Stimulated activated CD8-positive, alpha-beta memory T cell treated with anti-CD3 and anti-CD28 coated beads, Interleukin-12 subunit alpha, Interleukin-12 subunit beta, amount 100 ng/mL, for 1 hour (primary cell): Measurements from ENCODE around the gene PRKCE.

Source experiments
- DNase-seq: peaks from one replicate; pipeline ENCODE4 v3.0.0-alpha.2; 2020; ENCODE audit warnings: low read depth

Gene PRKCE

GRCh38 chr2:46016091-46016490, 364.6 kb downstream of the PRKCE start:
- DNase-seq = no peak

DNA sequence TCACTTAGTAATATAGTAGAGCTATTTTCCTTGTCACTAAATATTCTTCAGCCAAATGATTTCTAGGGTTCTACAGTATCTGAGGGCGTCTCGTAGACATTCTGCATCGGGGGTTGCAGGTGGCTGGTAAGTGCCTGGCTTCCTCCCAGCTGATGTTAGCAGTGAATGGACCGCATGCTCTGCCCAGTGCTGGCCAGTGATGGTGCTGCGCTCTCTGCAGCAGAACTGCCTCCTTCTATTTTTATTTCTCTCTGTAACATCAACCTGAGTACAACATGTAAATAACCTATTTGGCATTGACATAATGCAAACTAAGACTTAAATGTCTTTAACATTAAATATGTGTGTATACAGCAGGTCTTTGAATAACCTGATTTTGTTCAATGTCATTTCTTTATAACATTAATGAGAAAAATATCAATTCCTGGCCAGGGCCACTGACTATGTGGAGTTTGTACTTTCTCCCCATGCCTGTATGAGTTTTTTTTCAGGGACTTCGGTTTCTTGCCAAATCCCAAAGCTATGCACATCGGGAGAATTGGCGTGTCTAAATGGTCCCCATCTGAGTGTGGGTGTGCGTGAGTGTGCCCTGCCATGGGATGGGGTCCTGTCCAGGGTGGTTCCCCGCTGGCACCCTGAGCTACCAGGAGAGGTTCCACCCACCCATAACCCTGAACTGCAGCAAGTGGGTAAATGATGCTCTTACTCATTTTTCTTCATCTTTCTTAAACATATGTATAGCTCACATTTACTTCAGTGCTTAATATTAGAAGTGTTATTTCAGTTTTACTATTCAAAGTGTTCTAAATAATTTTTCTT, 367.5 kb downstream of the PRKCE start:
- no peak for DNase-seq

DNA sequence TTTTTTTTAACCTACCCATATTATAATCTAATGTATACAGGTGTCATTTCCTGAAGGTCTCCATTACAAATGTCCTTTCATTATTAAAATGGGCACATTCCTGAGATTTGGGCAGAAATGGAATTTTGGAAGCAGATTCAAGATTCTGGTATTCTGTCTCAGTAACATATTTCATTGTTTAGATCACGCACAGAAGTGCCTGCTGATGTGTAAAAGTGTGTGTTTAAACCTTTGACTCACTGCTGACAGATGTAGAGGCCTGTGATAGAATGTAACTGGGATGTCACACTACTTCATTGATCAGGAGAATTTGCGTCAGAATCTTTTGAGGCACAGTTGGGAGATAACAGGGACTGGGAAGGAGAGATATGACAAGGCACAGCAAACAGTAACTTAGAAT, 368.9 kb downstream of the PRKCE start:
- no peak for DNase-seq

GRCh38 chr2:46023165-46023854, 371.8 kb downstream of the PRKCE start:
- no peak for DNase-seq

DNA sequence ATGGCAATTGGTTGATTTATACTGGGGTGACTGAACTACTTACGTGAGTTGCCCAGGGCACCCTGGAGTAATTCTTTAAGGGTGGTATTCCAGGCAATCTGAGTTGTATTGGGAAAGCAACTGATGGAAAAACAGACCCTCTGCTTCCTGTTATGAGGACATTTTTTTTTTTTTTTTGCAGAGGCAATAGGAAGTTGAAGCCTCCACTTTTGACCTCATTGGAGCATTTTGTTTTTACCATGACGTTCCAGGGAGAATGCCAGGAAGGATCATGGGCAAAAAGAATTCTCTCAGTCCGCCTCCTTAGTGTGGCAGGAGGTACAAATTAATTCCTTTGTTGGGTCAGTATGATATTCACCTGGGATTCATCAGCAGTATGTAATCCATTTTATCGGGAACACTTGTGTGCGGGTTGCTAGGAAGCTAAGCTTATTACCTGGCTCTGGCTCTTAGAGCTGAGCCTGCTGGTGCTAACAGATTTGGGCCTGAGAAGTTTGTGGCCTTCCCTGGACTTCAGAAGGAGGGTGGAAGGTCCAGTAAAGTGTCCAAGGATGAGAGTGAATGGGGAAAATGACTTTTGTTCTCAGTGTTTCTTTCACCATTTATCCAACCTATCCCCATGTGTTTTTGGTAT, 372.8 kb downstream of the PRKCE start:
- DNase-seq = no peak

- DNase-seq = no peak
Observed at GRCh38 chr2:46025081-46025480, 373.6 kb downstream of the PRKCE start.

DNA sequence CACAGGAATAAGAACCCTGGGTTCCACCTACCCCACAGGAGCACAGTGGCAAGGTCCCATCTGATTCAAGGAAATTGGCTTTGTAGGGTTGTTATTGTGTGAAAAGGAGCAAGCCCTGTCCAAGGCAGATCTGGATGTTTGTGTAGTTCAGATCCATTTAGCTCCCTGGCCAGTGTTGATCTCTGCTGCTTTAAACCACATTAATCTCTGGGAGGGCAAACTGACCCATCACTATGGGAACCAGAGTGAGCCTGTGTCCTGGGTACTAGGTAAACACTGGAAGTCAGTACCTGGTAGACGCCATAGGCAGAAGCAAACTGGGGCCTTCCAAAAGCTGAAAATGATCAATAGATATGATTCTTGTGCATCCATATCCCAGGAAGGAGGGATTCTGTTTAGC, 374.2 kb downstream of the PRKCE start:
- no peak for DNase-seq

DNA sequence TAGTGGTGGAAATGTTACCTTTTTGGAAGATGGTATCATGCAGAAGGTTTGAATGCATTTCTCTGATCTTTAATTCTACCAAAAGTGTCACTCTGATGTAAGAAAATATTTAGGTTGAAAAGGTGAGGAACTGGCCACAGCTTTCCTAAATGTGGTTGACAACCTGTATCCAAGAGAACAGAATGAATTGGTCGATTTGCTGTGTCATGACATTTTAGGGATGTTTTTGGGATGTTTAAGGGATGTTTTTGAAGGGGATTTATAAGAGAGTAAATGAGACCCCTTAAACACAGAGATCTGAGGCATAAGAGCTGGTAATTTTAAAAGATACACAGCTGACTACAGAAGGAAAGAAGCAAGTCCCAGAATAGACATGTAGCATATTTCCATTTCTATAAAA, 375.0 kb downstream of the PRKCE start:
- no peak for DNase-seq

DNA sequence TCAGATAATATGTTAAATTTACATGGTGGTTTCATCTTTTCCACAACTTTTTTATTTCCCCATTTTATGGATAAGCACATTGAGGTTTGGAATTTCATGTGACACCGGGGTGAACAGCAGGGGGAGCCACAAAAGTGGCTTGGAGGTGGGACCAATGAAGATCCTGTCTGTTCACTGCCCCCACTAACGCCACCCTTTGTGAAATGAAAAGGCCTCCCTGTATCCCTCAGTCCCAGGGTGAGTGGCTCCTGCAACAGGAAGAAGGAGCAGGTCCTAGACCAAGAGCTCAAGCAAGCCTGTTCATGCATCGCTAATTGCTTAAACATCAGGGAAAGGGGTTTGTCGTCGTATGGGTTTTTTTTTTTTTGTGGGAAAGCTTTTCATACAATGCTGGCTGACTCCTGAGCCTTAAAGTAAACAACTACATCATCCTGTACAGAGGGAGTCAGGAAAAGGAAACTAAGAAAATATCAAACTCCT, 377.9 kb downstream of the PRKCE start:
- no peak for DNase-seq

DNA sequence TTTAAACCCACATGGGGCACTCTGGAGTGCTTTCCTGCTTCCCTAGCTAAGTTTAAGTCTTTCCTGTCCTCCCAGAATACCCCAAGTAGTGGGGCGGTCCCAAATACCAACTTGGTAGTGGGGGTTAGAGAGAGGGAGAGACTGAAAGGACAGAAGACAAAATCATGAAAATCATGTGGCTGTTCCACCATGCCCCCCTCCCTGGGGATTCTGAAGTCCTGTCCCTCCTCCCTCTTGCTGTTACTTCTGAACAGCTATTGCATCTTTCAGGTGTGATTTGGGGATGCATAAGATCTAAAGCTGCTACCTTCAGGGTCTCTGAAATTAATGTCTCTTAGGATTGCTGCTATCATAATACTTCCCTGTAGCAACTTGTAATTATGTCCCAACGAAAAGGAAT, 378.9 kb downstream of the PRKCE start:
- no peak for DNase-seq

- DNase-seq = no peak
Observed at GRCh38 chr2:46032161-46032813, 380.8 kb downstream of the PRKCE start.

DNA sequence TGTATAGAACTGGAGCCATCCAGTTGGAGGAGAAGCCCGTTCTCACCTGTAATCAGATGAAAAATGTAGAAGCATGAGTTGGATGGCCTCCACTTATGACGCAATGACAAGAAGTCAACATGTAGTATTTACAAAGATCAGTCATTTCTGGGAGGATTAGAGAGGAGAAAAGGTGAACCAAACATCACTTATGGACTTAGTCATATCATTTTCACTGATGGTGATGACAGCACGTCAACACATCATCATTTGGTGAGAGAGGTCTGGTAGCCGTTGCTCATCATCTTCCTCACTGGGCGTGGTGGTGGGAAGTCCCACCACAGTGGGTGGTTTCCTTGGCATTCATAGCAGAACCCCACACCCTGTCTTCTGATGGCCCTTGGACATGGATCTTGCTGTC, 381.5 kb downstream of the PRKCE start:
- no peak for DNase-seq

DNA sequence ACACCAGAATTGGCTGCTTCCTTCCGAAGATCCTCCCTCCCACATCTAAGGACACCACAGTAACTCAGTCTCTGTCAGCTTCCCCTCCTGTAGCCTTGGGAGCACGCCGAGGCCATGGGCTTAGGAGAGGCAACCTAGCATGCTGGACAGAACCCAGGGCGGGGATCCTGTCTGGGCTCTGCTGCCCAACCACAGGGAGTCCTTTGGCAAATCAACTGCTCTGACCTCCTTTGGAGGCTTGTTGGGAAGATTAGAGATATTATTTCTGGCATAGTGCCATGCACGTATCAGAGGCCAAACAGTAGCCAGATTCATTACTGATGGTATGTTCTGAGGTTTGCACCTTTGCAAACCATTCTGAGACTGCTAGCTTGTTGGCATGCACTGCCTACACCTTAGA, 383.1 kb downstream of the PRKCE start:
- DNase-seq = no peak

DNA sequence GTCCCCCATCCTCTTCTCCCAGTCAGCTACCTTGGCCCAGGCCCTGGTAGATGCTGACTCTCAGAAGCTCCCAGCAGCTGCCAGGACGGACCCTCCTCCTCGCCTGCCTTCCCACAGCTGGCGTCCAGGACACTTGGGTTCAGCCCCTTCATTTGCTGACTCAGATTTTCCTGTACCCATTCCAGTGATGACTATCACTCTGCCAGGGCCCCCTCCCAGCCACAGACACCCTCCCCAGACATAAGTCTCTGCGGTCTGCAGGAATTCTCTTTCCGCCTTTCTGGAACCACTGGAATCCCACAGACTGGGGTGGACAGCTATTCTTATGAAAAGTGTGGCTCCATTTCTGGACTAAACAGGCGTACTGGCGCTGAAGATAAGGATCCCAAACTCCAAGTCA, 385.5 kb downstream of the PRKCE start:
- DNase-seq = no peak

- DNase-seq = no peak
Observed at GRCh38 chr2:46039543-46040303, 388.2 kb downstream of the PRKCE start.

DNA sequence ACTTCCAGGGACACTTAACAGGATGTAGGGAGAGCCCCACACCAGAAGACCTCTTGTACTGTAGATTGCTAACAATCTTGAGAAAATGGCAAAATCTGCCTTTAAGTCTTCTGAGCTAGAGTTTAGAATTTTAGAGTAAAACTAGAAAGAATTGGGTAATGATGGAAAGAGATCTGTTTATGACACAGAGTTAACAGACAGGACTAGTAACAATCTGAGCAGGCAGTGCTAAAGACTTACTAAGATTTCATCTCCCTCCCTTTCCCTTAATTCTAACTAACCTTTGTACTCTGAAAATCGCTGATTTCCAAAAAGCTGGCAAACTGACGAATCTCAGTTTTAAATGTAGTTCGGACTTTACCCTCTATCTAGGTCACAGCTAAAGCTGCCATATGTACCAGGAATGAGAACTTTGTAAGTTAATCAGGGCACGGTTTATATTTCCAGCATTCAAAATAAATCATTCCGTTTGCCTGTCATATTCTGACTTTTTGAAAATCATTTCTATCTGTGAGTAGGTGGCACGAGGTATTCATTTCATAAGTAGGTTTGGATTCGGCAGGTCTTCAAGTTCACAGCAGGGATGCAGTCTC, 389.2 kb downstream of the PRKCE start:
- no peak for DNase-seq

DNA sequence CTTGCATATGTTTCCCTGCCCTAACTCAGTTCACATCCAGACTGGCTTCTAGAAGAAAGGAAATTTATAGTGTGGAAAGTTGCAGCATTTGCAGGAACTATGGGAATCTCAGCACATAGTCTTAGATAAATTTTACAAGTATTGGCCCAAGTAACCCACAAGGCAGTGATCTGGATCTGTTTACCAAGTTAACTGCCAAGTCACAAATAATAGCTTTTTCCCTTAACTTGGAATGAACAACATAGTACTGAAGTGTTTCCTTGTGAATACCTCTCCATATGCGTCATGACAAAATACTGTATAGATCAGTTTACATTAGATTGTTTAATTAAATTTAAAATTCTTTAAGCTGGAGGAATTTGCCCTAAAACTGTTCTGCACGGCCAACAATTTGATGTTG, 390.0 kb downstream of the PRKCE start:
- no peak for DNase-seq

DNA sequence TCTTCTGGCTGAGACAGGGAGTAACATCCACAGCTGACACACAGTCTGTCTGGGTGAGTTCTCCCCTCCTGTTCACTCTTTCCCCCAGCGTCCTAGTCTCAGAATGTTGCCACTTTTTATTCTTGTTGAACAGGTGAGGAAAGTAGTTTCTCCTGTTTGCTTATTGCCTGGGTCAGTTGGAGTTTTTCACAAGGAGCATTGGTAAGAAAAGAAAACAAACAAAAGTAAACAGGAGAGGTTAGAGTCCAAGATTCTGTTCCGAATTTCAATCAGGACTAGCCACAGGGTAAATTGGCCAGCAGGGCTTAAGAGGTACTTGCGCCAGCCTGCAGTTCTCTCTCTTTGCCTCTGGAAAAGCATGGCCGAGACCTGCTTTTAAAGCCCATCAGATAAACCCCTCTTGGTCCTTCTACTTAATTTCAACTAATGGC, 390.7 kb downstream of the PRKCE start:
- no peak for DNase-seq

DNA sequence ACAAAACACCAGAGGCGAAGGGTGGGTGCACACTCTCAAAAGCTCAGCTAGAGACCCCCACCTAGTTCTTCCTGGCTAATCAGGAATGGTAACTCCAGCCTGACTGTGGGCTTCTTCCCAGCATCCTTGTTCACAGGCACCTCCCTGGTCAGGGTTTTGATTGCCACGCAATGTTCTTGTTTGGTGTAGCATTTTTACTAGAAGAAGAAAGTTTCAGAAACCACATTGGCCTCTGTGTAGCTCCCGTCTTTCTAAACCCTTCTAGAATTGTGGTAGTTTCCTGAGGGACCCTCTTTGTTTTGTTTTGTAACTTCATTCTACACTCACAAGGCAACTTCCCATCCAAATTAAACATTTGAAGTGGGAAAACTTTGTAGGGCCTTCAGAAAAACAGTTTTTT, 391.2 kb downstream of the PRKCE start:
- no peak for DNase-seq

- no peak for DNase-seq
Observed at GRCh38 chr2:46045888-46046287, 394.4 kb downstream of the PRKCE start.

DNA sequence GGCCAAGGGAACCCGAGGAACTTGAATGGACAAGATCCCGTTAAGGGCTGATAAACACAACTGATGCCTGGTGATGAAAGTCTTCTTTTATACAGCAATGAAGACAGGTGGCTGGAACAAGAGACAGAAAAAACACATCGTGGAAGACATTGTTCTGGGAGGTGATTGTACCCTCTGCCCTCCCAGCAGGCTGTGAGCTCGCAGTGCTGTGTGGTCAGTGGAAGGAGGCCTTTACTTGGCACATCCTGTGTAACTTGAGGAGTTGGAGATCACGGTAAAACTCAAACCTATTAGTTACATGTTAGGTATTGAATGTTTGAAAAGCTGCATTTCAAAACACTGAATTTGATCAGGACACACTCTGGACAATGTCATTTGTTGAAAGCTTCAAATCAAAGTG, 395.8 kb downstream of the PRKCE start:
- DNase-seq = no peak
